Testis (tissue), 2 donors: ENCODE results near the gene GPC6.

Experiments used
- CTCF ChIP-seq, 3 experiments: fragments of 450-650 bp in 2 of 3; fragments of 200-600 bp in 1 of 3; sonication (generic) in 1 of 3; IDR thresholded peaks; one replicate each; pipeline ENCODE4 v1.5.1; 2016 to 2019; ENCODE audit warnings: antibody characterized with exemption in 3 of 3, mild to moderate bottlenecking in 2 of 3, moderate library complexity in 1 of 3
- POLR2A ChIP-seq: fragments of 450-650 bp; IDR thresholded peaks from one replicate; pipeline ENCODE4 v1.6.1; 2017; ENCODE audit warnings: antibody characterized with exemption, mild to moderate bottlenecking, moderate library complexity

GRCh38 chr13:93180356-93180969 is 46.1 kb upstream of the GPC6 start:
- TF ChIP-seq CTCF (IDR thresholded peaks at IDR 0.05) (no peak), POLR2A (no peak)
